ENCODE results near the gene RALGAPA2.

Gene RALGAPA2

DNA sequence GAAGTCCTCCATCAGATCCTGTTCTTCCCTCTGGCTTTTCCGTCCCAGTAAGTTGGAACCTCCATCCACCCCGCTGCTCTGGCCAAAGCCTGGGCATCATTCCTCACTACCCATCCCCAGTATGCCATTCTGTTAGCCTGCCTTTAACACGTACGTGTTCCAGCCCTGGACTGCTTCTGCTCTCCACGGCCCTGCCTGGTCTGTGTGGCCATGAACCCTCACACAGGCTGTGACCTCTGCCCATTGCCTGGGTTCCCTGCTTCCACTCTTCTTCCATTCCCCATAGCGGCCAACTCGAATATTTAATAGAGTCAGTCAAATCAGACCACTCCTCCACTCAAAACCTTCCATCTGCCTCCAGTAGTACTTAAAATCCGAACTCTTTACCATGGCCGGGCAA is 29.4 kb downstream of the RALGAPA2 start:
- H3K27me3 Mint-ChIP-seq (ENCODE audit: low read depth, poor library complexity) = peaks cover 6% of the 10 kb centered on the region
- H3K27ac Mint-ChIP-seq = peak overlapping the region; percentile 3
- no peak overlapping the region for H3K4me3 Mint-ChIP-seq
- no peaks in the 10 kb centered on the region for H3K9me3 Mint-ChIP-seq
- no peak for TF ChIP-seq CTCF (IDR thresholded peaks at IDR 0.05)
- H3K4me1 Mint-ChIP-seq = peaks cover 7% of the 10 kb centered on the region
- no peak for DNase-seq
- H3K36me3 Mint-ChIP-seq (ENCODE audit: low read depth) = peaks cover 21% of the 10 kb centered on the region

DNA sequence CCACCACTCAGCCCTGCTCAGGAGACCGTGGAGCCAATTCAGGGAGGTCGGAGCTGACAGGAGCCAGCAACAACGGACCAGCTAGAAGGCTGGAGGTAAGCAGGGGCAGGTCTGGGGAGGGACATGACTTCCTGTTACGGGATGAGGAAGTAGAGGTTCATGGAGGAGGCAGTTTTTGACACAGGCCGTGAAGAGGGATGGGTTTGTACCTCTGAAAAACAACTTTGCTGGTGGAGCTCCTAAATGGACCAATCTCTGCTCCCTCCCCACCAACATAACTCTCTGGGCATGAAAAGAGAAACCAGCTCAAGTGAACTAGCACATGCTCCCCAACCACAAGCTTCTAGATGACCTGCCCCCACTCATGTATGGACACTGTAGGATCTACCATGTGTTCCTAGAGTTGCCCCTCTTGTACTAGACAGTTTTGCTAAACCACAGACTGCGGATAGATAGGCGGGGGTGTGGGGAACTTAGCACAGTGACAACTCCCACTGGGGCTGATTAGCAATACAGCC is 31.4 kb downstream of the RALGAPA2 start:
- peaks cover 7% of the 10 kb centered on the region for H3K4me1 Mint-ChIP-seq
- DNase-seq = no peak
- H3K27me3 Mint-ChIP-seq (ENCODE audit: low read depth, poor library complexity) = peaks cover 6% of the 10 kb centered on the region
- no peak overlapping the region for H3K4me3 Mint-ChIP-seq
- H3K36me3 Mint-ChIP-seq (ENCODE audit: low read depth) = peaks cover 30% of the 10 kb centered on the region
- H3K9me3 Mint-ChIP-seq = no peaks in the 10 kb centered on the region
- TF ChIP-seq CTCF (IDR thresholded peaks at IDR 0.05) = no peak
- H3K27ac Mint-ChIP-seq = peak overlapping the region; percentile 61

GRCh38 chr20:20679316-20679715 is 33.1 kb downstream of the RALGAPA2 start:
- DNase-seq = no peak
- H3K9me3 Mint-ChIP-seq = no peaks in the 10 kb centered on the region
- peaks cover 23% of the 10 kb centered on the region for H3K36me3 Mint-ChIP-seq (ENCODE audit: low read depth)
- no peak for TF ChIP-seq CTCF (IDR thresholded peaks at IDR 0.05)
- H3K4me3 Mint-ChIP-seq = no peak overlapping the region
- H3K4me1 Mint-ChIP-seq = peaks cover 7% of the 10 kb centered on the region
- peaks cover 3% of the 10 kb centered on the region for H3K27me3 Mint-ChIP-seq (ENCODE audit: low read depth, poor library complexity)
- H3K27ac Mint-ChIP-seq = no peak overlapping the region

DNA sequence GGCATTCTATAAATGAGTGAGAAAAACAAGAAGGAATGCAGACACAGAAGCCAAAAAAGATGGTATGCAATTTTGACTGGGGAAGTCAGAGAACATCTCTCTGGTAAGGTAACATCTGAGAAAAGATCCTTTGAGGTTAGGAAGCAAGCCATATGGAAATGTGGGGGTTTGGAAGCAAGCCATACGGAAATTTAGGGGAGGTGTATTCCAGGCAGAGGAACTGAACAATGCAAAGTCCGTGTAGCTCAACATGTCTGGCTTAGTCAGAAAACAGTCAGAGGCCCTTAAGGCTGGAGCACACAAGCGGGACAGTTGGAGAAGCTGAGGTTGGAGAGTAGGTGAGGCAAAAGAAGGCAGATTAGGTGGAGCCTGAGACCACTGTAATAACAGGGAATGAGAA is 35.3 kb downstream of the RALGAPA2 start:
- Mint-ChIP-seq H3K27ac (no peak overlapping the region), H3K27me3 (ENCODE audit: low read depth, poor library complexity) (no peaks in the 10 kb centered on the region), H3K4me3 (no peak overlapping the region), H3K36me3 (ENCODE audit: low read depth) (peaks cover 20% of the 10 kb centered on the region), H3K9me3 (no peaks in the 10 kb centered on the region), H3K4me1 (peaks cover 7% of the 10 kb centered on the region)
- no peak for TF ChIP-seq CTCF (IDR thresholded peaks at IDR 0.05)
- no peak for DNase-seq

DNA sequence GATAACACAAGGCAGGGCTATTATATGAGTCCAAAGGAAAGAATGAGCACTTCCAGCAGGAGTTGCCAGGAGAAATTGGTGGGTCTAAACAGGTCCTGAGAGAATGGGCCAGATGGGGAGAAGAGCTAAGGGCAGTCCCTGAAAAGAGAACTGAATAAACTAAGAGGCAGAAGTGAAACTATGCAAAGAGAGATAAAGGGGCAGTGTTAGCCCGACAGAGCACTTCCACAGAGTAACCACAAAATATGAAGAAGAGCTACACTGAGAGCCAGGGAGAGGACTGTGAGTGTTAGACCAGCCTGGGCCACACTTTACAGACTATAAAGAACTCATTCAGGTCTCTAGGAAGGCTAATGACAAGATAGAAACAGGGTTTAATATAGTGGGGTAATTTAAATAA is 43.8 kb downstream of the RALGAPA2 start:
- Mint-ChIP-seq H3K27ac (no peak overlapping the region), H3K36me3 (ENCODE audit: low read depth) (no peaks in the 10 kb centered on the region), H3K4me1 (no peaks in the 10 kb centered on the region), H3K9me3 (no peaks in the 10 kb centered on the region), H3K27me3 (ENCODE audit: low read depth, poor library complexity) (peaks cover 4% of the 10 kb centered on the region), H3K4me3 (no peak overlapping the region)
- no peak for DNase-seq
- no peak for TF ChIP-seq CTCF (IDR thresholded peaks at IDR 0.05)

DNA sequence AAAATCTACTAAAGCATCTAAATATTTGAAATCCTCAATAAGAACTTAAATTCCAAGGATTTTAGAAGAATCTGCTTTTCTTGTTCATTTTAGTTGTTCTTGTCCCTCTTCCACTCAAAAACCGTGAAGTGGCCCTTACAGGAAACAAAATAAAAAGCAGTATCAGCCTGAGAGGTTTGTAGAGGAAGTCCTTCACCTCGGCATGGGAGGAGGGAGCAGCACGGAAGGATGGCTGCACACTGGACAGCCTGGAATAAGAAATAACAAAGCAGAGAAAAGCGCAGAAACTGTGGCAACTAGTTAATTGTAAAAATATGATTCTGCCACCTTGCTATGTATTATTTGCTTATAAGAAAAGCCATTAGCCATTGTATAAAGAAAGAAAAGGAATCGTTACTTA is 46.1 kb downstream of the RALGAPA2 start:
- Mint-ChIP-seq H3K4me3 (no peak overlapping the region), H3K36me3 (ENCODE audit: low read depth) (no peaks in the 10 kb centered on the region), H3K9me3 (no peaks in the 10 kb centered on the region), H3K27me3 (ENCODE audit: low read depth, poor library complexity) (peaks cover 4% of the 10 kb centered on the region), H3K27ac (no peak overlapping the region), H3K4me1 (no peaks in the 10 kb centered on the region)
- no peak for TF ChIP-seq CTCF (IDR thresholded peaks at IDR 0.05)
- no peak for DNase-seq

All from nephron progenitor cell (in vitro differentiated cells).